ENCODE results near the gene TMEM106B. TPM values are rescaled to one million over a fixed set of nuclear protein-coding genes. Genes with fewer than 3 reads are reported as not detected.

TMEM106B gene
- total RNA-seq, 1 experiment from 2014 or later, result 6.6 TPM

Other genes with a start within 250 kb of the TMEM106B start
- gene VWDE, start 192.6 kb downstream of the TMEM106B start, total RNA-seq (2014; rRNA removed; shearing (Covaris generic)), result not detected in 2 replicates

All from HT-29 (cell line).